Stimulated activated CD4-positive, alpha-beta T cell treated with anti-CD3 and anti-CD28 coated beads, Interleukin-4, amount 100 ng/mL, for 1 hour (primary cell): ENCODE data around the gene SCNN1B.
"Not testable (repeated sequence)": the region's sequence is repeated elsewhere in the genome, so short reads cannot be mapped to it uniquely, and the experiment has no call there.

Experiments
- DNase-seq: peaks from one replicate; pipeline ENCODE4 v3.0.0-alpha.2; 2020

SCNN1B gene

GRCh38 chr16:23290189-23291062, 11.7 kb upstream of the SCNN1B start:
- DNase-seq: no peak

DNA sequence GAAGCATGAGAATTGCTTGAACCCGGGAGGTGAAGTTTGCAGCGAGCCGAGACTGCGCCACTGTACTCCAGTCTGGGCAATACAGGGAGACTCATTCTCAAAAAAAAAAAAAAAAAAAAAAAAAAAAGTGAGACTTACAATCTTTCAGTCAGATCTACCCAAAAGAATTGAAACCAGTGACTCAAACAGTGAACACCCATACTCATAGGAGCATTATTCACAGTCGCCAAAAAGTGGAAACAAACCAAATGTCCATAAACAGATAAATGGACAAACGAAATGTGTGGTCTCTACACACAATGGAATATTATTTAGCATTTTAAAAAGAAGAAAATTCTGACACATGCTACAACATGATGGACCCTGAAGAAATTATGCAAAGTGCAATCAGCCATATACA, 9.1 kb upstream of the SCNN1B start:
- no peak for DNase-seq

DNA sequence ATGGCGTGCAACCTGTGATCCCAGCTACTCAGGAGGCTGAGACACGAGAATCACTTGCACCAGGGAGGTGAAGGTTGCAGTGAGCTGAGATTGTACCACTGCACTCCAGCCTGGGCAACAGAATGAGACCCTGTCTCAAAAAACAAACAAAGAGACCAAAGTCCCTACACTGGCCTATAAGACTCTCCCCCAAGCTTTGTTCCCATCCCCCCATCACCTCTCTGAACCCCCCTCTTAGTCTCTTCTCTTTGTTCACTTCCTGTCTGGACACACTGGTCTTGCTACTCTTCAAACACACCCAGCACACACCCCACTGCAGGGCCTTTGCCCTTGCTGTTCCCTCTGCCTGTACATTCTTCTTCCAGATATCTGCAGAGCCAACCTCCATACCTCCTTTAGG, 7.8 kb upstream of the SCNN1B start:
- no peak for DNase-seq

DNA sequence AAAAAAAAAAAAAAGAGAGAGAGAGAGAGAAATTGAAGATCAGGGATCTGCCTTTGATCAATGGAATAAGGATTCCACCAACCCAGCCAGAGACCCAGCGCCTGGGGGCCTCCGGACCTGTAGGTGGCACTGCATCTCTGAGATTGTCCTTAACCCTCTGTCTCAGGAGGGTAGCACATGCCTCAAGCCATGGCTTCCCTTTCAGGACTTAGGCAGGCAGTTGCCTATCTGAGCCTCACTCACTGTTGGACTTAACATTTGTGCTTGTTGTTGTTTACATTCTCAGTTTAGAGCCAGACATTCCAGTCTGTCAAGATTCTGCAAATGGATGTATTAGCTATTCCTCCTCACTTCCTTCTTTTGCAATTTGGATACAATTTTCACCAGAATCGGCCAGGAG, 5.1 kb upstream of the SCNN1B start:
- no peak for DNase-seq

GRCh38 chr16:23298290-23298915, 3.7 kb upstream of the SCNN1B start:
- DNase-seq: no peak

DNA sequence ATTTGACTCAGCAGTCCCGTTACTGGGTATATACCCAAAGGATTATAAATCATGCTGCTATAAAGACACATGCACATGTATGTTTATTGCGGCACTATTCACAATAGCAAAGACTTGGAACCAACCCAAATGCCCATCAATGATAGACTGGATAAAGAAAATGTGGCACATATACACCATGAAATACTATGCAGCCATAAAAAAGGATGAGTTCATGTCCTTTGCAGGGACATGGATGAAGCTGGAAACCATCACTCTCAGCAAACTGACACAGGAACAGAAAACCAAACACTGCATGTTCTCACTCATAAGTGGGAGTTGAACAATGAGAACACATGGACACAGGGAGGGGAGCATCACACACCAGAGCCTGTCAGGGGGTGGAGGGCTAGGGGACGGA, 2.3 kb upstream of the SCNN1B start:
- DNase-seq: not testable (repeated sequence)

GRCh38 chr16:23301251-23302044, 654 bp upstream of the SCNN1B start:
- no peak for DNase-seq

DNA sequence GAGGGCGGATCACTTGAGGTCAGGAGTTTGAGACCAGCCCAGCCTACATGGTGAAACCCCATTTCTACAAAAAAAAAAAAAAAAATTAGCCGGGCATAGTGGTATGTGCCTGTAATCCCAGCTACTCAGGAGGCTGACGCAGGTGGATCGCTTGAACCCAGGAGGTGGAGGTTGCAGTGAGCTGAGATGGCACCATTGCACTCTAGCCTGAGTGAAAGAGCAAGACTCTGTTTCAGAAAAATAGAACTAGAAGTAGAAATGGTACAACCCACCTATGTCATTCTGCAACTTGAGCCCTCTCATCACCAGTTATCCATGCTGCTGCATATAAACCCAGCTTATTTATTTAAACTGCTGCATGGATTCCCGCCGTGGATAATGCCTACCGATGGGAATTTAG, 1.6 kb downstream of the SCNN1B start:
- DNase-seq: no peak

GRCh38 chr16:23304620-23305019, 2.5 kb downstream of the SCNN1B start:
- no peak for DNase-seq

GRCh38 chr16:23306199-23307100, 4.3 kb downstream of the SCNN1B start:
- no peak for DNase-seq

DNA sequence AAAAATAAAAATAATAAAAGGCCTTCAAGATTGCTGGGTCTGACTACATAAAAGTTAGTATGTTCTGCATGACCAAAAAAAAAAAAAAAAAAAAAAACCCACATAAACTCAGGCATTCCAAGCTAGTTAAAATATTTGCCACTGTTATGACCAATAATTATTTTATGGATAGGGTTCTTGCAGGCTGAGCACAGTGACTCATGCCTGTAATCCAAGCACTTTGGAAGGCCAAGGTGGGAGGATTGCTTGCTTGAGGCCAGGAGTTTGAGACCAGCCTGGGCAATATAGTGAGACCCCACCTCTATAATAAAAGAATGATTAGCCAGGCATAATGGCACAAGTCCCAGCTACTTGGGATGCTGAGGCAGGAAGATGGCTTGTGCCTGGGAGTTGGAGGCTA, 8.1 kb downstream of the SCNN1B start:
- DNase-seq: no peak

GRCh38 chr16:23310744-23311143, 8.6 kb downstream of the SCNN1B start:
- no peak for DNase-seq

DNA sequence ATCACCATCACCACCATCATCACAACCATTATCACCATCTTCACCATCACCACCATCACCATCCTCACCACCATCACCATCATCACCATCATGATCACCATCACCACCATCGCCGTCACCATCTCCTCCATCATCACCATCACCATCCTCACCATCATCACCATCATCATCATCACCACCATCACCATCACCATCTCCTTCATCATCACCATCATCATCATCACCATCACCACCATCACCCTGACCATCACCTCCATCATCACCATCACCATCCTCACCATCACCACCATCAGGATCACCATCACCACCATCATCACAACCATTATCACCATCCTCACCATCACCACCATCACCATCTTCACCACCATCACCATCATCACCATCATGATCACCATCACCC, 14.1 kb downstream of the SCNN1B start:
- no peak for DNase-seq

DNA sequence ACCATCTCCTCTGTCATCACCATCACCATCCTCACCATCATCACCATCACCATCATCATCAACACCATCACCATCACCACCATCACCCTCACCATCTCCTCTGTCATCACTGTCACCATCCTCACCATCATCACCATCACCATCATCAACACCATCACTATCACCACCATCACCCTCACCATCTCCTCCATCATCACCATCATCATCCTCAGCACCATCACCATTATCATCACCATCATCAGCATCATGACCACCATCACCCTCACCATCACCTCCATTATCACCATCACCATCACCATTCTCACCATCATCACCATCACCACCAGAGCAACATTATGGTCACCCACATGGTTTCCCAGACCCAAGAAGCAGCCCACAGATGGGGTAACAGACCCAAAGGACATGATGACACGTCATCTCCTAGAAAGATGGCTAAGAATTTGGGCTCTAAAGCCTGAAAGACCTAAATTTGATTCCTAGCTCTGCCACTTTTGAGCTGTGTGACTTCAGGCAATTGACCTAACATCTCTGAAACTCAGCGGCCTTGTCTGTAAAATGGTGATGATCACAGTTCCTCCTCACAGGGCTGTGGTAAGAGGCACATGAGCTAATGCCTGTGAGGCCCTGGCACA, 14.6 kb downstream of the SCNN1B start:
- no peak for DNase-seq

DNA sequence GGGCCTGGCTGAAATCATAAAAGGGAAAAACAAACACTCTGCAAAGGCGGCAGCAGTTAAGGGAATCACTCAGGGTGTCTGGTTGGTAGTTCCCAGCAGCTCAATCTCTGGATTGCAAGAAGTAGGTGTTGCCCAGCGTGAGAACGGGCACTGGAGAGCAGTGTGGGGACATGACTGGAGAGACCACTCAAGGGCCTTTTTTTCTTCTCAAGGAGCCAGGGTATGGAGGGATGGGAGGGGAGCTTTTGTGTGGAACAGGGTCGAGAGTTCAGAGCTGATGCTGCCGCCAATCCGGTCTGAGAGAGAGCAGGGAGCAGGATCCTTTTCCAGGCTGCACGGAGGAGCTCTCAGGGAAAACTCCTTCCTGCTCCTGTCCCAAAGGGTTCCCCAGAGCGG, 15.2 kb downstream of the SCNN1B start:
- DNase-seq: no peak

DNA sequence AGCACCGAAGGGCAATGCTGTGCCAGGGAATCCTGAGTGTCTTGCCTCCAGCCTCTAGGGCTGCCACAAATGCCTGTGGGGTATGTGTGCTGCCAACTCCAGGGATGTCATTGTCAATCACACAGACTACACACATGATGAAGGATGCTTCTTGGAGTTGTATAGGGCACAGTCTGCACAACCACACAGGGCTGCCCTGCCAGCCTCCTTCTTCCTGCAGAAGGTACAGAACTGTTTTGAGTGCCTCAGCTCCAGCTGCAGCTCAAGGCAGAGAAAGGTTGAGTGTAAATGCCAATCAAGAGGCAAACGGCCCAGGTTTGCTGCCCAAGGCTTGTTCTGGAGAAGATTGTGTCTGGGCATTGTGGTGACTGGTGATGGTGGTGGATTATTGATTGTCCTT, 15.6 kb downstream of the SCNN1B start:
- no peak for DNase-seq

- DNase-seq: no peak
These were observed 16.5 kb downstream of the SCNN1B start for GRCh38 chr16:23318639-23319038.

GRCh38 chr16:23319861-23320615, 17.9 kb downstream of the SCNN1B start:
- DNase-seq: no peak

GRCh38 chr16:23320693-23321092, 18.6 kb downstream of the SCNN1B start:
- DNase-seq: no peak

DNA sequence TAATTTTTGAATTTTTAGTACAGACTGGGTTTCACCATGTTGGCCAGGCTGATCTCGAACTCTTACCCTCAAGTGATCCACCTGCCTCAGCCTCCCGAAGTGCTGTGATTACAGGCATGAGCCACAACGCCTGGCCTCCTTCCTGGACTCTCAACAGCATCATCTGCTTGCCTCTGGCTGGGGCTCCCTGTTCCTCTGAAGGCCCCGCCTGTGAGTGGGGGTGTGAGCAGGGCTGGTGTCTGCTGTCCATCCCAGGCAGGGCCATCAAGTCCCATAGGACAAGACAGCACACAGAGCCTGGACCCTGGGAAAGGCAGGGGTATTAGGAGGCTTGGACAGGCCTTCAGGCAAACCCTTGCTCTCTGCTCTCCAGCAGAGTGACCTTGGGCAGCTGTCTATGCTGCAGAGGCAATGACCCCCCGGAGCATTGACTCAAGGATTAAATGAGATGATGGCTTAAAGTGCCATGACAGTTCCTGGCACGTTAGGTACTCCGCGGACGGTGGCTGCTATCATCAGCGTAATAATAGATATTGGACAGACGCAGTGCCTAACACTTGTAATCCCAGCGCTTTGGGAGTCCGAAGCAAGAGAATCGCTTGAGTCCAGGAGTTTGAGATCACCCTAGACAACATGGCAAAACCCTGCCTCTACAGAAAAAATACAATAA, 19.2 kb downstream of the SCNN1B start:
- DNase-seq: no peak
